Subcutaneous adipose tissue (tissue), 4 donors: ENCODE measurements around the gene ARF3. TPM values are rescaled to one million over a fixed set of nuclear protein-coding genes. Genes with fewer than 3 reads are reported as not detected.

Experiments used
- total RNA-seq, 4 donors: library from RNA; depleted of rRNA; stranded (reverse); fragments of >200 nt; gene quantifications; one replicate each; pipeline ENCODE4 v1.1.0, GENCODE V29; 2016
- TF ChIP-seq, protein P1 (sequence below): fragments of 450-650 bp; IDR thresholded peaks from one replicate; pipeline ENCODE4 v1.5.1; 2016; ENCODE audit warnings: low read depth, mild to moderate bottlenecking, control low read depth, antibody characterized with exemption, moderate library complexity

Gene ARF3
- total RNA-seq, 4 donors from 2014 or later: 39.9 to 58.4 (median 48.5) TPM

DNA sequence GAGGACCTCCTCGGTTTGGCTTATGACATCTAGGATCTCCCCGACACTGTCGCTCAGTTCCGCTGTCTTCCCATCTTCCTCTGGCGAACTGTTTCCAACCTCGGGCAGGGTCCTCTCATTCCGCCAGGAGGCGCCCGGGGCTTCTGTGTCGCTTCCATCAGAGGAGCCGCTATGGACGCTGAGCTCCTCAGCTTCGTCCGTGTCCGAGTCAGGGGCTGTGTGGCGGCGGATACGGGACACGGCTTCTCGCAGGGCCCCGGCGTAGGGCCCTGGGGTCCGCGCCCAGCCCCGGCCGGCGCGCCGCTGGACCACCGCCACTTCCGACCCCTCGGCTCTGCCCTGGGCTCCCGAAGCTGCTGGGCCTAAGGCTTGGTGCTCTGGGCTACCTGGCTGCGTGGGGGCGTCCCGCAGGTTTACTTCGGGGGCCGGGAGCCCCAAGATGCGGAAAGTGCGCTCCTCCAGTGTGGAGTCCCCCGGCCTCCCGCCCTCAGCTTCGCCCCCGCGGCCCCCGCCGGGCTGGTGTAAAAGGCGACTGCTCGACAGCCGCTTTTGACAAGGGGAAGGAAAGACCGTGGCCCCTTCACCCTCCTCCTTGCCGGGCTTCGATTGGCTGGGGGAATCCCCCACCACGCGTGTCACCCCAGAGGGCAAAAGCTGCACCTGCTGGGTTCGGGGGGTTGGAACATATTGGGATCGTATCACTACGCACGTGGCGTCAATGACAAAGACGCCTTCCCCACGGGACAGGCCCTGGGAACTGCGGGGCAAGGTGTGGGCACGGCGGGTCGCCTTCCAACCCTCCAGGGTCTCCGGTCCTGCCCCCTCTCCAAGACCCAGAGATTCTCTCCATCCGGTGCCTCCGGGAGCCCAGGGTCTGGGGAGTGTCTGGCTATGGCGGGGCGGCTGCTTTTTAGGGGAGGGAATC is 39.8 kb upstream of the ARF3 start:
- TF ChIP-seq, protein P1, sequence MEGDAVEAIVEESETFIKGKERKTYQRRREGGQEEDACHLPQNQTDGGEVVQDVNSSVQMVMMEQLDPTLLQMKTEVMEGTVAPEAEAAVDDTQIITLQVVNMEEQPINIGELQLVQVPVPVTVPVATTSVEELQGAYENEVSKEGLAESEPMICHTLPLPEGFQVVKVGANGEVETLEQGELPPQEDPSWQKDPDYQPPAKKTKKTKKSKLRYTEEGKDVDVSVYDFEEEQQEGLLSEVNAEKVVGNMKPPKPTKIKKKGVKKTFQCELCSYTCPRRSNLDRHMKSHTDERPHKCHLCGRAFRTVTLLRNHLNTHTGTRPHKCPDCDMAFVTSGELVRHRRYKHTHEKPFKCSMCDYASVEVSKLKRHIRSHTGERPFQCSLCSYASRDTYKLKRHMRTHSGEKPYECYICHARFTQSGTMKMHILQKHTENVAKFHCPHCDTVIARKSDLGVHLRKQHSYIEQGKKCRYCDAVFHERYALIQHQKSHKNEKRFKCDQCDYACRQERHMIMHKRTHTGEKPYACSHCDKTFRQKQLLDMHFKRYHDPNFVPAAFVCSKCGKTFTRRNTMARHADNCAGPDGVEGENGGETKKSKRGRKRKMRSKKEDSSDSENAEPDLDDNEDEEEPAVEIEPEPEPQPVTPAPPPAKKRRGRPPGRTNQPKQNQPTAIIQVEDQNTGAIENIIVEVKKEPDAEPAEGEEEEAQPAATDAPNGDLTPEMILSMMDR: no peak

DNA sequence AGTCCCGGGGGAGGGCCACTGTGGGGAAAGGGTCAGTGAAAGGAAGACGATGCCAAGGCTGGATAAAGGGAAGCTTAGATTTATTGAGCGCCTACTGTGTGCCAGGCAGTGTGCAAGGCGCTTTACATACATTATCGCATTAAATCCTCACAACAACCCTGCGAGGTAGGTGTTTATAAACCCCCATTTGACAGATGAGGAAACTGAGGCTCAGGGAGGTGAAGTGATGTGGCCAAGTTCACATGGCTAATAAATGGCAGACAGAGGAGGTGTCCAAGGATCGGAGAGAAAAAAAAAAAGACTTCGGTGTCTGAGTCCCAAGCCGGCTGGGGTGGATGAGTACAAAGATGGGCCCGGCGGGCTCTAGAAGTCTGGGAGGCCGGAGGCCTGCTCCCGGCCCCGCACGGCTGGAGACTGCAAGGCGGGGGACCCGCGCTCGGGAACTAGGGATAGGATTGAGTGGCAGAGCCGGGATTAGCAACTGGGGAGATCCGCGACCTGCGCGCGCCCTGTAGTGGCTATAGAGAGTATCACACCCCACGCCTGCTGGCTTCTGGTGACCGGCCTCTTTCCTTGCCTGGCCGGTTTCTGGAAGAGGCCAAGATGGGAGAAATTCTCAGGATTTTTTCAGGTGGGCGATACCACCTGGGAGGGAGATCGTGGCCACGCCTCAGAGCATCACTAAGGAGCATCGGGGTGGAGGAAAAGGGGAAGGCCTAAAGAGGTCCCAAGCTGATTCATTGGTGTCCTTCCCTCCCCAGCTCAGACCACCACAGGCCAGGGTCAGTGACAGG is 38.0 kb upstream of the ARF3 start:
- TF ChIP-seq, protein P1: no peak

DNA sequence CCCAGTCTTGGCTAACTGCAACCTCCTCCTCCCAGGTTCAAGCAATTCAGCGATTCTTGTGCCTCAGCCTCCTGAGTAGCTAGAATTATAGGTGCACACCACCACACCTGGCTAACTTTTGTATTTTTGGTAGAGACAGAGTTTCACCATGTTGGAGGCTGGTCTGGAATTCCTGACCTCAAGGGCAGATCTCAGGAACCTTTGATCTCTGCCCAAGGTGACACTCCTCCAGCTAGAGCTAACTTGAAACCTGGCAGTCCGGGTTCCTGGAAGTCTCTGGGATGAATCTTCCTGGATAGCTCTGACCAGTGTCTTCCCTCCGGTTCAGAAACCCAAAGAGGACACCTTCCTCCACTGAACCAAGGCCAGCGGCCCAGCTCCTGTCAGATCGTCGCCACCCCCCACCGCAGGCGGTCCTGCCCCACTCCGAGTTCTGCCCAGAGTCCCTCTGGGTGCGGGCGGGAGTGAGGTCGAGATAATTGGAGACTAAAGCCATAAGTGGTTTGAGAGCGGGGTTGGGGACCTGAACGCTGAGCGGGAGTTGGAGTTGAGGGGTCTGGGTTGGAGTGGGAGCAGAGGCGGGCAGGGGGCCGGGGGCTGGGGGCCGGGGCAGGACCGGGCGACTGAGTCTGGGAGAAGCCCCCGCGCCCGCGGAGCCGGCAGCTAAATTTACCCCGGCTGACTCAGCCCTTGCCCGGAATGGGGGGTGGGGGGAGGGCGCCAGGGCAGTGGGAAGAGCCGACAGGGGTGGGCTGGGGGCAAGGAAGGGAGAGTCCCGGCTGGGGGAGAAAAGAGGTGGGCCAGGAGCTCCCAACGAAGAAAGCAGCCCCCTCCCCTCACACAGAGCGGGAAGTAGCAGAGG is 37.2 kb upstream of the ARF3 start:
- TF ChIP-seq, protein P1: no peak

DNA sequence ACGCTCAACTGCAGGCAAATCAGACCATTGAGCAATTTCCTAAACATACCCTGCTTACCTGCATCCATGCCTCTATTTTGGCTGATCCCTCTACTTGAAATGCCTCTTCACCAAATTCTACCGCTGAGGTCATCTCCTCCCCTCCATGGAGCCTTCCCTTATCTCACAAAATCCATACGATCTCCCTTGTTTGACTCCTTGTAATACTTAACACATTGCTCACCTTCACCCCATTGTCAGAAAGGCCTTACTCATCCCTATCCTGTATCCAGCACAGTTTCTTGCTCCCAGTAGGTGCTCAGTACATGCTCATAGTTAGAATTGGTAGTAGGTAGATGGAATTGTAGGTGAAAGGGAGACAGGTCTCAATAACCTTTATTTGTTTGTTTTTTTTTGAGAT is 36.5 kb upstream of the ARF3 start:
- TF ChIP-seq, protein P1: no peak

DNA sequence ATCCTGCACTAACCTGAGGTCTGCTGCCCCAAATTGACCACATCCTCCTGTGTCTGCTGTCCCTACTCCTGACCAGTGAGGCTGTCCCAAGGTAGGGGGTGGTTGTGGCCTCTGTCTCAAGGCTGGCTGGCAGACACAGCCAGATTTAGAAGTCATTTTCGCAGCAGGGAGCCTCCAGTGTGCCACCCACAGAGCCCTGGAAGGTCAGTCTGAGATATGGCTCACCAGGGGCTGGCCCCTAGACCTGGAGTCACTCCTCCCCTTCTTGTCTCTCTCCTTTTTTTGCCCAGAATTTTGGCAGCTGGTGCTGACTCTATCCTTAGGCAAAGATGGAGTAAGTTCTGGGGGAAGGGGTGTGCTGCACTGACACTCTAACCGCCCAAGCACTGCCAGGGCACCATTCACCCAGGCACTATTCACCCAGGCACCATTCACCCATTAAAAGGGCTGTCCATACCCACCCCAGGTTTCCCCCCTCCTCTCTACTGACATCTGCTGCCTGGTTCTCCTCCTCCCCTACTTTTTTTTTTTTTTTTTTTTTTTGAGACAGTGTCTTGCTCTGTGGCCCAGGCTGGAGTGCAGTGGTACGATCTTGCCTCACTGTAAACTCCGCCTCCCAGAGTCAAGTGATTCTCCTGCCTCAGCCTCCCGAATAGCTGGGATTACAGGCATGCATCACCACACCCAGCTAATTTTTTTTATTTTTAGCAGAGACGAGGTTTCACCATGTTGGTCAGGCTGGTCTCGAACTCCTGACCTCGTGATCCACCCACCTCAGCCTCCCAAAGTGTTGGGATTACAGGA is 34.2 kb upstream of the ARF3 start:
- TF ChIP-seq, protein P1: no peak

DNA sequence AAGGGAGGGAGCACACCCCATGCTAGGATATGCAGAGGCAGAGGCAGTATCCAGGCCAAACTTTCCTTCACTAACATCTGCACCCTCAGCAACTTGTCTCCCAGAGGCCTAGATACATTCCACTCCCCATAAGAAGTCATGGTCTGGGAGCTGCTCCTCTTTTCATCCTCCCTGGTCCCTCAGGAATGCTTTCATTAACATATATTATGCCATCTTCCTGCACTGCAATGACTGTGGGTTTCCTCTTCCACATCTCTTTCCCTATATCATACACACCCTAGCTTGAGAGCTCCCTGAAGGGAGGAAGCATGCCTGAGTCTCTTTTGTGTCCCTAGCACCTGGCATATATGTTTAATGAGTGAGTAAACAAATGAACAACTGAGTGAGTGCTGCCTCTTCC is 33.3 kb upstream of the ARF3 start:
- TF ChIP-seq, protein P1: no peak
